H9 (cell line): ENCODE measurements around the gene BPIFA1. TPM values are rescaled to one million over a fixed set of nuclear protein-coding genes. Genes with fewer than 3 reads are reported as not detected.

Experiments used
- DNase-seq: peaks from one replicate; pipeline ENCODE4 v3.0.0-alpha.2; 2017
- H2AFZ ChIP-seq: one replicate; pipeline ENCODE4 v1.6.1; 2013; ENCODE audit warnings: mild to moderate bottlenecking, low read length, control low read depth, moderate library complexity
- H2AK5ac ChIP-seq: 2 replicates; pipeline ENCODE4 v1.6.1; 2013; ENCODE audit warnings: low read length, control low read depth, mixed read lengths; ENCODE audit not compliant: insufficient read length
- H2BK120ac ChIP-seq: one replicate; pipeline ENCODE4 v1.6.1; 2013; ENCODE audit warnings: low read depth, mild to moderate bottlenecking, low read length, control low read depth, inconsistent platforms; ENCODE audit not compliant: poor library complexity, severe bottlenecking
- H2BK12ac ChIP-seq: 2 replicates; pipeline ENCODE4 v1.6.1; 2013; ENCODE audit warnings: low read length, control low read depth, mixed read lengths, low read depth; ENCODE audit not compliant: insufficient read length
- H2BK15ac ChIP-seq: 2 replicates; pipeline ENCODE4 v1.6.1; 2013; ENCODE audit warnings: low read depth, low read length, control low read depth
- H2BK20ac ChIP-seq: one replicate; pipeline ENCODE4 v1.6.1; 2013; ENCODE audit warnings: low read depth, mild to moderate bottlenecking, low read length, control low read depth, inconsistent platforms; ENCODE audit not compliant: poor library complexity, severe bottlenecking
- H2BK5ac ChIP-seq: 2 replicates; pipeline ENCODE4 v1.6.1; 2013; ENCODE audit warnings: low read length, control low read depth, mixed read lengths; ENCODE audit not compliant: insufficient read length
- H3K14ac ChIP-seq: 2 replicates; pipeline ENCODE4 v1.6.1; 2013; ENCODE audit warnings: low read length, control low read depth; ENCODE audit not compliant: insufficient read depth
- H3K18ac ChIP-seq: 2 replicates; pipeline ENCODE4 v1.6.1; 2013; ENCODE audit warnings: low read depth, mild to moderate bottlenecking, mixed read lengths, low read length, control low read depth; ENCODE audit not compliant: insufficient read length
- H3K23ac ChIP-seq: 2 replicates; pipeline ENCODE4 v1.6.1; 2013; ENCODE audit warnings: low read length, control low read depth, mixed read lengths, low read depth; ENCODE audit not compliant: insufficient read length
- H3K23me2 ChIP-seq: 2 replicates; pipeline ENCODE4 v1.6.1; 2013; ENCODE audit warnings: low read depth, mild to moderate bottlenecking, mixed read lengths, low read length, control low read depth; ENCODE audit not compliant: insufficient read length, poor library complexity, severe bottlenecking
- H3K27ac ChIP-seq: 2 replicates; pipeline ENCODE4 v1.5.1; 2013; ENCODE audit warnings: low read length, control low read depth, mixed read lengths, low read depth; ENCODE audit not compliant: insufficient read length
- H3K27me3 ChIP-seq: 2 replicates; pipeline ENCODE4 v1.6.1; 2013; ENCODE audit warnings: low read length, control low read depth, inconsistent platforms; ENCODE audit not compliant: insufficient read depth
- H3K4ac ChIP-seq: 2 replicates; pipeline ENCODE4 v1.6.1; 2013; ENCODE audit warnings: low read depth, mild to moderate bottlenecking, control low read depth, inconsistent platforms, low read length, moderate library complexity
- H3K4me1 ChIP-seq: 2 replicates; pipeline ENCODE4 v1.6.1; 2013; ENCODE audit warnings: low read length, control low read depth, inconsistent platforms; ENCODE audit not compliant: insufficient read depth
- H3K4me2 ChIP-seq: 2 replicates; pipeline ENCODE4 v1.6.1; 2013; ENCODE audit warnings: low read length, control low read depth, mixed read lengths; ENCODE audit not compliant: insufficient read length, insufficient read depth
- H3K56ac ChIP-seq: 2 replicates; pipeline ENCODE4 v1.6.1; 2013; ENCODE audit warnings: low read depth, mild to moderate bottlenecking, mixed read lengths, low read length, control low read depth; ENCODE audit not compliant: insufficient read length
- H3K79me1 ChIP-seq: 2 replicates; pipeline ENCODE4 v1.6.1; 2013; ENCODE audit warnings: low read depth, mild to moderate bottlenecking, moderate library complexity, low read length, control low read depth, inconsistent platforms; ENCODE audit not compliant: insufficient read depth, poor library complexity, severe bottlenecking
- H3K79me2 ChIP-seq: 2 replicates; pipeline ENCODE4 v1.6.1; 2013; ENCODE audit warnings: low read length, control low read depth, inconsistent platforms; ENCODE audit not compliant: insufficient read depth
- H3K9ac ChIP-seq: 2 replicates; pipeline ENCODE4 v1.6.1; 2013; ENCODE audit warnings: low read length, control low read depth, mixed read lengths; ENCODE audit not compliant: insufficient read length; ENCODE audit errors: extremely low read depth
- H3K9me3 ChIP-seq: one replicate; pipeline ENCODE4 v1.6.1; 2013; ENCODE audit warnings: low read depth, low read length, inconsistent platforms; ENCODE audit not compliant: control insufficient read depth
- H3T11ph ChIP-seq: one replicate; pipeline ENCODE4 v1.6.1; 2013; ENCODE audit warnings: mild to moderate bottlenecking, low read length, control low read depth, inconsistent platforms
- H4K20me1 ChIP-seq: one replicate; pipeline ENCODE4 v1.6.1; 2013; ENCODE audit not compliant: control insufficient read depth, insufficient read length, insufficient read depth
- H4K5ac ChIP-seq: 2 replicates; pipeline ENCODE4 v1.6.1; 2013; ENCODE audit warnings: low read depth, mild to moderate bottlenecking, mixed read lengths, low read length, control low read depth; ENCODE audit not compliant: insufficient read length
- H4K8ac ChIP-seq: replicated peaks from 2 replicates; pipeline ENCODE4 v1.6.1; 2013; ENCODE audit warnings: low read length, control low read depth, mixed read lengths, low read depth; ENCODE audit not compliant: insufficient read length
- H4K91ac ChIP-seq: 2 replicates; pipeline ENCODE4 v1.6.1; 2013; ENCODE audit warnings: low read depth, mild to moderate bottlenecking, moderate library complexity, mixed read lengths, low read length, control low read depth; ENCODE audit not compliant: insufficient read length
- H3K27ac Mint-ChIP-seq, 3 experiments: 2 replicates in 2 of 3; 3 replicates in 1 of 3; pipeline ENCODE4 v1.8.0; 2020 to 2021; ENCODE audit warnings: mixed read lengths in 3 of 3, mild to moderate bottlenecking in 1 of 3, moderate library complexity in 1 of 3
- H3K27me3 Mint-ChIP-seq: 2 replicates; pipeline ENCODE4 v1.8.0; 2021; ENCODE audit warnings: low read depth, mild to moderate bottlenecking, moderate library complexity, mixed read lengths
- H3K36me3 Mint-ChIP-seq, 3 experiments: 2 replicates in 2 of 3; 3 replicates in 1 of 3; pipeline ENCODE4 v1.8.0; 2020 to 2021; ENCODE audit warnings: low read depth in 3 of 3, mixed read lengths in 3 of 3; ENCODE audit not compliant: insufficient read depth in 1 of 3
- H3K4me1 Mint-ChIP-seq, 2 experiments: 2 replicates each; pipeline ENCODE4 v1.8.0; 2020; ENCODE audit warnings: mixed read lengths in 2 of 2
- H3K4me3 Mint-ChIP-seq, 2 experiments: 2 replicates in 1 of 2; 3 replicates in 1 of 2; pipeline ENCODE4 v1.8.0; 2020 to 2021; ENCODE audit warnings: mild to moderate bottlenecking in 2 of 2, mixed read lengths in 2 of 2, moderate library complexity in 1 of 2
- H3K9me3 Mint-ChIP-seq, 2 experiments: 2 replicates in 1 of 2; 3 replicates in 1 of 2; pipeline ENCODE4 v1.8.0; 2020; ENCODE audit warnings: mild to moderate bottlenecking in 2 of 2, mixed read lengths in 2 of 2, moderate library complexity in 1 of 2
- CTCF ChIP-seq: fragments of 200-600 bp; sonication (generic); conservative IDR thresholded peaks from 3 replicates; pipeline ENCODE4 v1.8.0; 2021; ENCODE audit warnings: antibody characterized with exemption, mild to moderate bottlenecking
- WGBS: extraction: QIAGEN DNeasy Blood & Tissue Kit; methylation state at CpG from one replicate; pipeline ENCODE4 v1.1.7; 2013; ENCODE audit warnings: missing lambda C conversion rate, low lambda C conversion rate, mixed read lengths; ENCODE audit not compliant: insufficient read length; ENCODE audit errors: extremely low coverage; 5-methylcytosine and 5-hydroxymethylcytosine counted together
- total RNA-seq: library from RNA; stranded (reverse); gene quantifications from 2 replicates; pipeline ENCODE4 v1.2.1, GENCODE V29; 2021

BPIFA1 gene
- total RNA-seq, 1 experiment from 2014 or later: not detected

GRCh38 chr20:33246077-33246476, 10.3 kb downstream of the BPIFA1 start:
- Histone ChIP-seq H2BK20ac (no peak overlapping the region), H3K23me2 (no peaks in the 10 kb centered on the region), H3K18ac (no peak overlapping the region), H3K23ac (no peak overlapping the region), H4K8ac (no peak overlapping the region), H3K56ac (no peak overlapping the region), H3K4me1 (no peaks in the 10 kb centered on the region), H3T11ph (no peak overlapping the region), H3K9me3 (no peaks in the 10 kb centered on the region), H4K5ac (no peak overlapping the region), H2AK5ac (no peak overlapping the region), H2BK5ac (no peak overlapping the region), H2BK12ac (no peak overlapping the region), H3K4ac (no peak overlapping the region), H3K79me2 (no peaks in the 10 kb centered on the region), H3K27me3 (no peaks in the 10 kb centered on the region), H3K79me1 (no peaks in the 10 kb centered on the region), H3K14ac (no peak overlapping the region), H2BK120ac (no peak overlapping the region), H4K91ac (no peak overlapping the region), H2AFZ (no peak overlapping the region), H3K27ac (no peak overlapping the region), H2BK15ac (no peak overlapping the region), H3K9ac (no peak overlapping the region), H4K20me1 (no peaks in the 10 kb centered on the region), H3K4me2 (no peak overlapping the region)
- Mint-ChIP-seq H3K4me1 (peaks cover 4% of the 10 kb centered on the region in 2 experiments; a peak in 3 of 4 replicates), H3K36me3 (no peaks in the 10 kb centered on the region), H3K4me3 (no peak overlapping the region), H3K27ac (no peak overlapping the region), H3K27me3 (peaks cover 18% of the 10 kb centered on the region), H3K9me3 (no peaks in the 10 kb centered on the region)
- no peak for DNase-seq
- no peak for TF ChIP-seq CTCF
- no CpG with 5 or more reads among the region's 3 CpGs for WGBS
